H1 (cell line): ENCODE results near the gene TAX1BP1. TPM values are rescaled to one million over a fixed set of nuclear protein-coding genes. Genes with fewer than 3 reads are reported as not detected.

Experiments
- CTCF ChIA-PET: fragments of 300-600 bp; sonication (Branson Sonifier 250); formaldehyde crosslinking; loops from one replicate; lab custom pipeline; 2021; ENCODE audit not compliant: partially characterized antibody; lab: Charles Lee
- POLR2A ChIA-PET: fragments of 300-600 bp; sonication (Branson Sonifier 250); formaldehyde crosslinking; loops from one replicate; lab custom pipeline; 2021; ENCODE audit warnings: inconsistent platforms; ENCODE audit not compliant: partially characterized antibody; lab: Charles Lee
- DNase-seq, 2 experiments: peaks; one replicate each; pipeline versions ENCODE4 v3.0.0 to v3.0.0-alpha.2; 2010 to 2022; ENCODE audit warnings: low spot score in 2 of 2, low read depth in 1 of 2, mixed read lengths in 1 of 2
- FAIRE-seq: peaks from 2 replicates; lab custom pipeline; 2011; peaks lifted over from hg19 to GRCh38; lab: Jason Lieb, UNC
- H2AFZ ChIP-seq: 2 replicates; pipeline ENCODE4 v1.8.1; 2012; ENCODE audit warnings: low read length, inconsistent platforms
- H2AK5ac ChIP-seq: 2 replicates; pipeline ENCODE4 v1.6.1; 2013; ENCODE audit warnings: low read depth, low read length
- H2BK120ac ChIP-seq: replicated peaks from 2 replicates; pipeline ENCODE3; 2013; ENCODE audit warnings: low read depth, low read length, inconsistent platforms
- H2BK12ac ChIP-seq: 2 replicates; pipeline ENCODE4 v1.6.1; 2013; ENCODE audit warnings: low read depth, low read length
- H2BK15ac ChIP-seq: 2 replicates; pipeline ENCODE4 v1.6.1; 2013; ENCODE audit warnings: low read length
- H2BK20ac ChIP-seq: 2 replicates; pipeline ENCODE4 v1.6.1; 2013; ENCODE audit warnings: low read length
- H2BK5ac ChIP-seq: 2 replicates; pipeline ENCODE4 v1.6.1; 2013; ENCODE audit warnings: low read depth, low read length
- H3K14ac ChIP-seq: 2 replicates; pipeline ENCODE4 v1.6.1; 2013; ENCODE audit warnings: inconsistent platforms; ENCODE audit not compliant: insufficient read length
- H3K18ac ChIP-seq: 2 replicates; pipeline ENCODE4 v1.6.1; 2013; ENCODE audit warnings: low read length; ENCODE audit errors: extremely low read depth
- H3K23ac ChIP-seq: 2 replicates; pipeline ENCODE4 v1.6.1; 2013; ENCODE audit warnings: inconsistent platforms; ENCODE audit not compliant: insufficient read length
- H3K23me2 ChIP-seq: 2 replicates; pipeline ENCODE4 v1.6.1; 2013; ENCODE audit warnings: low read depth, low read length
- H3K27ac ChIP-seq: 2 replicates; pipeline ENCODE4 v1.6.1; 2011; ENCODE audit warnings: low read depth, low read length, inconsistent platforms
- H3K27me3 ChIP-seq, 4 experiments: replicated peaks in 1 of 4; 1 replicate in 1 of 4; 2 replicates in 3 of 4; pipeline versions ENCODE4 v1.6.1 to v1.8.1; 2011 to 2013; ENCODE audit warnings: low read length in 3 of 4, mild to moderate bottlenecking in 3 of 4, inconsistent platforms in 2 of 4, mixed read lengths in 2 of 4, moderate library complexity in 1 of 4; ENCODE audit not compliant: control insufficient read depth in 3 of 4, insufficient read depth in 3 of 4; ENCODE audit errors: extremely low read depth in 1 of 4
- H3K36me3 ChIP-seq, 4 experiments: 2 replicates each; pipeline versions ENCODE4 v1.6.1 to v1.8.1; 2011 to 2013; ENCODE audit warnings: mild to moderate bottlenecking in 4 of 4, low read length in 3 of 4, moderate library complexity in 2 of 4, control low read depth in 1 of 4, inconsistent platforms in 1 of 4; ENCODE audit not compliant: insufficient read depth in 4 of 4, control insufficient read depth in 2 of 4
- H3K4ac ChIP-seq: replicated peaks from 2 replicates; pipeline ENCODE3; 2013; ENCODE audit warnings: low read length, low read depth, mixed read lengths, inconsistent platforms; ENCODE audit not compliant: insufficient read length
- H3K4me1 ChIP-seq, 4 experiments: replicated peaks in 1 of 4; 1 replicate in 1 of 4; 2 replicates in 3 of 4; pipeline versions ENCODE4 v1.6.1 to v1.8.1; 2011 to 2013; ENCODE audit warnings: low read length in 3 of 4, inconsistent platforms in 2 of 4, mixed read lengths in 1 of 4; ENCODE audit not compliant: insufficient read depth in 4 of 4, control insufficient read depth in 3 of 4
- H3K4me2 ChIP-seq, 2 experiments: 2 replicates each; pipeline versions ENCODE4 v1.6.1 to v1.8.1; 2011 to 2013; ENCODE audit warnings: low read depth in 2 of 2, low read length in 2 of 2, control low read depth in 1 of 2, inconsistent platforms in 1 of 2, mild to moderate bottlenecking in 1 of 2; ENCODE audit not compliant: insufficient read depth in 1 of 2
- H3K4me3 ChIP-seq, 4 experiments: fragments of 200-600, 300-600 bp in 1 of 4; sonication (generic), shearing (Covaris generic), sonication (Bioruptor Twin) in 1 of 4; 2 replicates each; pipeline versions ENCODE4 v1.5.1 to v1.8.1; 2011 to 2016; ENCODE audit warnings: low read length in 4 of 4, low read depth in 3 of 4, control low read depth in 2 of 4, inconsistent platforms in 2 of 4, mild to moderate bottlenecking in 2 of 4, mixed read lengths in 1 of 4, moderate library complexity in 1 of 4; ENCODE audit not compliant: insufficient read depth in 2 of 4; ENCODE audit errors: extremely low read depth in 1 of 4
- H3K56ac ChIP-seq: replicated peaks from 2 replicates; pipeline ENCODE3; 2013; ENCODE audit warnings: low read depth, mild to moderate bottlenecking, mixed read lengths, low read length, inconsistent platforms; ENCODE audit not compliant: insufficient read length
- H3K79me1 ChIP-seq: 2 replicates; pipeline ENCODE4 v1.6.1; 2013; ENCODE audit warnings: low read depth, low read length, control low read depth
- H3K79me2 ChIP-seq, 2 experiments: 2 replicates each; pipeline versions ENCODE4 v1.6.1 to v1.8.1; 2012 to 2013; ENCODE audit warnings: low read length in 2 of 2, mild to moderate bottlenecking in 2 of 2, inconsistent platforms in 1 of 2; ENCODE audit not compliant: insufficient read depth in 2 of 2, control insufficient read depth in 1 of 2
- H3K9ac ChIP-seq, 4 experiments: replicated peaks in 1 of 4; 1 replicate in 1 of 4; 2 replicates in 3 of 4; pipeline versions ENCODE4 v1.6.1 to v1.8.1; 2011 to 2013; ENCODE audit warnings: low read depth in 3 of 4, low read length in 3 of 4, control low read depth in 2 of 4, mild to moderate bottlenecking in 2 of 4, moderate library complexity in 2 of 4, inconsistent platforms in 1 of 4; ENCODE audit errors: extremely low read depth in 1 of 4
- H3K9me3 ChIP-seq, 2 experiments: 2 replicates each; pipeline versions ENCODE4 v1.6.1 to v1.8.1; 2012 to 2013; ENCODE audit warnings: mild to moderate bottlenecking in 2 of 2, moderate library complexity in 2 of 2, control low read depth in 1 of 2, inconsistent platforms in 1 of 2, low read depth in 1 of 2, low read length in 1 of 2, mixed read lengths in 1 of 2; ENCODE audit not compliant: insufficient read depth in 2 of 2
- H4K20me1 ChIP-seq, 2 experiments: replicated peaks in 1 of 2; 2 replicates each; pipeline versions ENCODE3 to v1.8.1; 2011 to 2013; ENCODE audit warnings: inconsistent platforms in 2 of 2, low read length in 2 of 2, mild to moderate bottlenecking in 1 of 2; ENCODE audit not compliant: insufficient read depth in 2 of 2, control insufficient read depth in 1 of 2
- H4K5ac ChIP-seq: 2 replicates; pipeline ENCODE4 v1.6.1; 2013; ENCODE audit warnings: low read length, low read depth, mixed read lengths, inconsistent platforms; ENCODE audit not compliant: insufficient read length
- H4K8ac ChIP-seq: 2 replicates; pipeline ENCODE4 v1.8.0; 2013; ENCODE audit warnings: mild to moderate bottlenecking, moderate library complexity, low read length, inconsistent platforms; ENCODE audit not compliant: insufficient read depth; ENCODE audit errors: extremely low read depth
- H4K91ac ChIP-seq: replicated peaks from 2 replicates; pipeline ENCODE3; 2013; ENCODE audit warnings: low read length, mixed read lengths, inconsistent platforms; ENCODE audit not compliant: insufficient read length
- BACH1 ChIP-seq: IDR thresholded peaks from 2 replicates; pipeline ENCODE4 v1.6.1; 2012; ENCODE audit warnings: low read length, improper control_type of control experiment
- BCL11A ChIP-seq, 2 experiments: IDR thresholded peaks; one replicate each; pipeline ENCODE4 v1.6.1; 2011; ENCODE audit warnings: low read depth in 2 of 2, low read length in 2 of 2, mild to moderate bottlenecking in 2 of 2
- GABPA ChIP-seq: IDR thresholded peaks from 2 replicates; pipeline ENCODE4 v1.6.1; 2011; ENCODE audit warnings: mild to moderate bottlenecking, low read length, moderate library complexity, borderline replicate concordance; ENCODE audit not compliant: insufficient read depth
- POLR2A ChIP-seq, 2 experiments: IDR thresholded peaks; 1 replicate in 1 of 2; 2 replicates in 1 of 2; pipeline ENCODE4 v1.6.1; 2011; ENCODE audit warnings: low read depth in 2 of 2, low read length in 2 of 2, mild to moderate bottlenecking in 2 of 2; ENCODE audit errors: control extremely low read depth in 1 of 2
- RNF2 ChIP-seq: fragments of 200-900, 300-1000 bp; sonication (generic); IDR thresholded peaks from 2 replicates; pipeline ENCODE4 v1.7.1; 2016; ENCODE audit warnings: borderline replicate concordance, low read depth, mild to moderate bottlenecking, antibody characterized with exemption, low read length; ENCODE audit not compliant: poor library complexity, severe bottlenecking; ENCODE audit errors: missing control alignments
- RXRA ChIP-seq: IDR thresholded peaks from 2 replicates; pipeline ENCODE4 v1.6.1; 2011; ENCODE audit warnings: low read depth, mild to moderate bottlenecking, low read length, moderate library complexity; ENCODE audit not compliant: insufficient read depth
- SAP30 ChIP-seq: fragments of 300-600 bp; sonication (generic); IDR thresholded peaks from 2 replicates; pipeline ENCODE4 v1.7.1; 2012; ENCODE audit warnings: low read length, moderate library complexity, mild to moderate bottlenecking, inconsistent platforms; ENCODE audit not compliant: insufficient read depth, insufficient replicate concordance
- SIRT6 ChIP-seq: IDR thresholded peaks from one replicate; pipeline ENCODE4 v1.7.1; 2012; ENCODE audit warnings: low read length, inconsistent platforms
- SP2 ChIP-seq: IDR thresholded peaks from 2 replicates; pipeline ENCODE4 v1.6.1; 2012; ENCODE audit warnings: mild to moderate bottlenecking, low read length, inconsistent platforms
- SUZ12 ChIP-seq: fragments of 200-600 bp; sonication (generic); IDR thresholded peaks from 2 replicates; pipeline ENCODE4 v1.6.1; 2012; ENCODE audit warnings: mild to moderate bottlenecking, inconsistent platforms, low read length, moderate library complexity, mixed read lengths
- YY1 ChIP-seq: IDR thresholded peaks from 2 replicates; pipeline ENCODE4 v1.6.1; 2011; ENCODE audit warnings: low read depth, mild to moderate bottlenecking, low read length
- WGBS, 2 experiments: shearing (Covaris generic) in 1 of 2; methylation state at CpG; one replicate each; pipeline versions ENCODE4 v1.1.6 to v1.1.7; 2013 to 2015; ENCODE audit warnings: low lambda C conversion rate in 2 of 2, mixed read lengths in 2 of 2, inconsistent platforms in 1 of 2, low coverage in 1 of 2, missing lambda C conversion rate in 1 of 2; ENCODE audit not compliant: insufficient replicate concordance in 2 of 2, insufficient coverage in 1 of 2, insufficient read length in 1 of 2; ENCODE audit errors: extremely low coverage in 1 of 2, missing lambda C conversion rate in 1 of 2; 5-methylcytosine and 5-hydroxymethylcytosine counted together
- polyA plus RNA-seq, 7 experiments: library from polyadenylated mRNA; depleted of rRNA in 3 of 7; stranded (reverse) in 5 of 7; unstranded in 2 of 7; fragments of >200 nt in 5 of 7; fragments of 200-250 nt in 2 of 7; gene quantifications; 1 replicate in 5 of 7; 2 replicates in 1 of 7; 4 replicates in 1 of 7; pipeline versions ENCODE4 v1.2.1 to v1.2.3, GENCODE V29; 2011 to 2013; ENCODE audit warnings: missing spikeins in 2 of 7, mixed read lengths in 2 of 7
- total RNA-seq: library from RNA; stranded (reverse); fragmentation: NEBNext Ultra II Directional; extraction: Animal tissue kit (Norgen Biotek cat#: 25700); gene quantifications from 2 replicates; pipeline ENCODE4 v1.2.1, GENCODE V29; 2021
- TF ChIP-seq, protein P1 (sequence below): IDR thresholded peaks from 2 replicates; pipeline ENCODE4 v1.6.1; 2011; ENCODE audit warnings: low read depth, mild to moderate bottlenecking, low read length; ENCODE audit not compliant: insufficient read depth

Gene TAX1BP1
- total and polyA plus RNA-seq, 2 of the 8 experiments (the other 6 are each of a cell fraction or from before 2014, with no cell fraction given) = 56.0 to 62.7 TPM

DNA sequence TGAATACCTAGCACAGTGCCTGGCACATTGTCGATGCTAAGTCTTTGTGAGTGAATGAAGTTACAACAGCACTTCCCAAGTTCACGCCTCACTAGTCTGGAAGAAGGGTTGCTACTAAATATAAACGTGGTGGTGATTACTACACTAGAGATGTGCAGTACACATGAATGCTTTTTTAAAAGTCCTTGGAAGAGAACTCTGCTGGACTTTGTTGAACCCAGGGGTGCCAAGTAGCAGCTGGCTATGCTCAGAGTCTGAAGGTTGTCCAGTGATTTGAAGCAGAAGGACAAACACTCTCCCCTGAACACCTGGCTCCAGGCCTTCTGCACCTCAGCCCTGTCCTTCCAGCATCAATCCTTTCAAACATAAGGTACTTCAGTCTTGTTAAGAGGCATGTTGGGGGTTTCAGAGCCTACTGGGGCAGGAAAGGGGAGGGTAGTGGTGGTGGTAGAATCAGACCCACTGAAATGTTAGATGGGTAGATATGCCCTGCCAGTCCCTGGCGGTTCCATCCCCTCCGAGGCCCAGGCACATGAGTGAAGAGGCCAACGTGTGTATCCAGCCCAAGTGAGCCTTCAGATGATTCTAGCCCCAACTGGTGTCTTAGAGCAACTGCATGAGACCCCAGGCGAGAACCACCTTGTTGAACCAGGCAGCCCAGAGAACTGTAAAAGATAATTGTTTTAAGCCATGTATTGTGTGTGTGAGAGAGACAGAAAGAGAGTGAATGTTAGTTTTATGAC is 94.4 kb downstream of the TAX1BP1 start:
- CTCF ChIA-PET = interaction anchor here (0.7 to 1.2 kb wide), 6 partner anchors 9 to 195 kb away, joined by 3 to 5 read pairs (median 4); no protein-coding TSS in a partner anchor
- no peak overlapping the region for H4K5ac ChIP-seq
- H2AFZ ChIP-seq = no peak overlapping the region
- peaks cover 0 to 4% (median 0%) of the 10 kb centered on the region in 4 experiments; a peak in 2 of 7 replicates for H3K4me1 ChIP-seq
- H3K56ac ChIP-seq = no peak overlapping the region
- H2BK120ac ChIP-seq = no peak overlapping the region
- H2AK5ac ChIP-seq = no peak overlapping the region
- H3K23me2 ChIP-seq = no peaks in the 10 kb centered on the region
- H2BK15ac ChIP-seq = no peak overlapping the region
- no peak overlapping the region for H4K91ac ChIP-seq
- H3K9me3 ChIP-seq = no peaks in the 10 kb centered on the region
- 81% methylated on average over 7 of the region's 7 CpGs; no CpG with 5 or more reads in 1 of the 2 experiments for WGBS, 2 experiments
- DNase-seq = no peak
- H3K79me2 ChIP-seq = no peaks in the 10 kb centered on the region
- no peak overlapping the region for H2BK5ac ChIP-seq
- POLR2A ChIA-PET = no interaction called here
- no peak overlapping the region for H2BK20ac ChIP-seq
- no peak overlapping the region for H3K18ac ChIP-seq
- no peak overlapping the region for H3K4ac ChIP-seq
- no peaks in the 10 kb centered on the region for H3K36me3 ChIP-seq
- H3K9ac ChIP-seq = no peak overlapping the region
- H3K27ac ChIP-seq = no peak overlapping the region
- no peak overlapping the region for H3K4me3 ChIP-seq
- no peak overlapping the region for H3K14ac ChIP-seq
- H4K20me1 ChIP-seq = no peaks in the 10 kb centered on the region
- no peaks in the 10 kb centered on the region for H3K79me1 ChIP-seq
- no peak overlapping the region for H4K8ac ChIP-seq
- H3K27me3 ChIP-seq = no peaks in the 10 kb centered on the region
- no peak overlapping the region for H3K4me2 ChIP-seq
- H2BK12ac ChIP-seq = no peak overlapping the region
- no peak for FAIRE-seq
- H3K23ac ChIP-seq = no peak overlapping the region
- TF ChIP-seq SUZ12 (no peak), RXRA (no peak), BCL11A (IDR thresholded peaks at IDR 0.05; ENCODE audit: low read depth in 2 of 2, low read length in 2 of 2) (no peak), SIRT6 (no peak), GABPA (no peak), RNF2 (no peak), SP2 (no peak), YY1 (no peak), POLR2A (IDR thresholded peaks at IDR 0.05; ENCODE audit: control extremely low read depth in 1 of 2, low read depth in 2 of 2, low read length in 2 of 2) (no peak), SAP30 (no peak), BACH1 (no peak)
- TF ChIP-seq, protein P1, sequence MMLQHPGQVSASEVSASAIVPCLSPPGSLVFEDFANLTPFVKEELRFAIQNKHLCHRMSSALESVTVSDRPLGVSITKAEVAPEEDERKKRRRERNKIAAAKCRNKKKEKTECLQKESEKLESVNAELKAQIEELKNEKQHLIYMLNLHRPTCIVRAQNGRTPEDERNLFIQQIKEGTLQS = no peak
